OCI-M2 (cell line): ENCODE measurements around the gene SLC25A4.
"Not testable (repeated sequence)": the region's sequence is repeated elsewhere in the genome, so short reads cannot be mapped to it uniquely, and the experiment has no call there.

Experiments used
- DNase-seq: peaks from one replicate; lab custom pipeline; 2025; ENCODE audit not compliant: unreplicated experiment; lab: John Stamatoyannopoulos, UW

The SLC25A4 gene

GRCh38 chr4:185142912-185143600 lies at the start of gene SLC25A4:
Gene SLC25A4 (plus strand): TSS chr4:185143266. CDS start chr4:185143373, 107 bp downstream.
- peak; percentile 25 for DNase-seq

GRCh38 chr4:185093603-185094002 lies 49.5 kb upstream of the SLC25A4 start:
- DNase-seq, result no peak

- DNase-seq, result no peak
Measured at GRCh38 chr4:185096032-185096653, 46.9 kb upstream of the SLC25A4 start.

GRCh38 chr4:185098474-185098873 lies 44.6 kb upstream of the SLC25A4 start:
- DNase-seq, result no peak

- no peak for DNase-seq
Measured at GRCh38 chr4:185099024-185099682, 43.9 kb upstream of the SLC25A4 start.

GRCh38 chr4:185099940-185100339 lies 43.1 kb upstream of the SLC25A4 start:
- no peak for DNase-seq

- DNase-seq, result no peak
Measured at GRCh38 chr4:185100423-185100822, 42.6 kb upstream of the SLC25A4 start.

GRCh38 chr4:185101354-185101890 lies 41.6 kb upstream of the SLC25A4 start:
- no peak for DNase-seq

- no peak for DNase-seq
Measured at GRCh38 chr4:185104733-185105132, 38.3 kb upstream of the SLC25A4 start.

- DNase-seq, result no peak
Measured at GRCh38 chr4:185106353-185106752, 36.7 kb upstream of the SLC25A4 start.

GRCh38 chr4:185107574-185107973 lies 35.5 kb upstream of the SLC25A4 start:
- not testable (repeated sequence) for DNase-seq

- DNase-seq, result no peak
Measured at GRCh38 chr4:185108185-185108584, 34.9 kb upstream of the SLC25A4 start.

GRCh38 chr4:185108669-185109068 lies 34.4 kb upstream of the SLC25A4 start:
- DNase-seq, result no peak

- no peak for DNase-seq
Measured at GRCh38 chr4:185109736-185110135, 33.3 kb upstream of the SLC25A4 start.

- DNase-seq, result no peak
Measured at GRCh38 chr4:185110375-185110823, 32.7 kb upstream of the SLC25A4 start.

- no peak for DNase-seq
Measured at GRCh38 chr4:185112104-185112503, 31.0 kb upstream of the SLC25A4 start.

GRCh38 chr4:185113340-185113739 lies 29.7 kb upstream of the SLC25A4 start:
- DNase-seq, result no peak

- no peak for DNase-seq
Measured at GRCh38 chr4:185115827-185116232, 27.2 kb upstream of the SLC25A4 start.

GRCh38 chr4:185117300-185117934 lies 25.6 kb upstream of the SLC25A4 start:
- DNase-seq, result no peak

- DNase-seq, result no peak
Measured at GRCh38 chr4:185118876-185119275, 24.2 kb upstream of the SLC25A4 start.

- DNase-seq, result not testable (repeated sequence)
Measured at GRCh38 chr4:185119467-185119866, 23.6 kb upstream of the SLC25A4 start.
